Embryonic facial prominence (tissue), 1 donor: ENCODE measurements around the gene KSR2.

Experiments
- DNase-seq: peaks from one replicate; pipeline ENCODE4 v3.0.0-alpha.2; 2016; ENCODE audit errors: extremely low spot score

KSR2 gene

GRCh38 chr12:117580718-117581062 is 388.1 kb downstream of the KSR2 start:
- no peak for DNase-seq

DNA sequence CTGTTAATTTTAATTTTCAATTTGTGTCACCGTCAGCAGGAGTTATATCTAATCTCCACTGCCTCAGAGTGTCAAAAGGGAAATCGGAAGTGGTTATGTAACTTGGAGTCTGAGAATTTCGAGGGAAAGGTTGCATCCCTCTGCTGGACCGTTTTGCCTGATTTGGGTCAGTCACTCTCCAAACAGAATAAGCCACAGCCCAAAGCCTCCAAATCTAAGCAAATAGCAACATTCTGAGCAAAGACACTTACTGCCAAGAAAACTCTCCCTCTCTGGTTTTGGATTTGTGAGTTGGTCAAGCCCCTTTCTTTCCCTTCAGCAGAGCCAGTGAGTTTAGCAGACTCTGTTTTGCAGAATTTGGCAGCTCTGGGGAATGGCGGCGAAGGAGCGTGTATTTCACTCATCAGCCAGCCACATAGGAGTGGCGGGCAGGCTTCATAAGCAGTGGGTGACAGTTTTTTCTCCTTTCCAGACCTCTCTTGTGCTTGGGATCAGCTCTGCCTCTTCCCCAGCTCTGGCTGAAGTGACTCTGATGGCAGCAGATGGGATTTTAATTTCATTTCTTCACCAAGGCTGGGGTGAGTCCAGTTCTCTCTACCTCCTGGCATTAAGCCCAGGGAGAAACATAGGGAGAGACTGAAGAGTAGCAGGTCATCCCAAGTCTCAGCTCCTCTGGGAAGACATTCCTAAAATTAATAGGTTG is 388.6 kb downstream of the KSR2 start:
- DNase-seq = no peak

GRCh38 chr12:117577122-117577657 is 391.6 kb downstream of the KSR2 start:
- DNase-seq = no peak

DNA sequence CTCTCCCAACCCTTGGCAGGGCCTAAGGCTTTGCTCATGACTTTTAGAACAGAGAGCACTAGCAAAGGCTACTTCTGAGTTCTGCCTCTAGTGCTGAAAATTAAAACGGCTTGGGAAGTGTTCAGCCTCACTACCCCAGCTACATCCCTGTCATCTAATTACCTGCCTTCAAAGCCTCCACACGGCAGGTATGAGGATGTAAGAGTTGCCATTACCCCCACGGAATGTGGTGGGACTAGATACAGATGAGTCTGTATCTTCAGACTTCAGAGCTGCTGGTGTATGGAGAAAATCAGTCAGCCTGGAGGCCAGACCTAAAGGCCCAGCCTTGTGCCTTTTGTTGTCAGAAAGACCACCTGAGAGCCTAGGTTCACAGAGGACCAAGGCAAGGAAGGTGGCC is 392.7 kb downstream of the KSR2 start:
- no peak for DNase-seq

DNA sequence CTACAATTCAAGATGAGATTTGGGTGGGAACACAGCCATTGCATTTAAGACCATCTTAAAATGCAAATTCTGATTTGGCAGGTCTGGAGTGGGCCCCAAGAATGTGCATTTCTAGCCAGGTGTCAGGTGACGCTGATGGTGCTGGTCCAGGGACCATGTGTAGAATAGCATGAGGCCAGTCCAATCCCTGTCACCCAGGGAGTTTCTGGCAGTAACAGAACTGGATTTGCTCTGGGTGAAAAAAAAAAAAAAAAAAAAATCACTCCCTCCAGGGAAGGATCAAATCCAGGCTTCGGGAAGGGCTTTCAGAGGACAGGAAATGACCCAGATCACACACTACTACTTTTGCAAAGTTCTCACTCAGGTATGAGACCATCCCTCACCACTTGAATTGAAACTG is 394.1 kb downstream of the KSR2 start:
- no peak for DNase-seq

DNA sequence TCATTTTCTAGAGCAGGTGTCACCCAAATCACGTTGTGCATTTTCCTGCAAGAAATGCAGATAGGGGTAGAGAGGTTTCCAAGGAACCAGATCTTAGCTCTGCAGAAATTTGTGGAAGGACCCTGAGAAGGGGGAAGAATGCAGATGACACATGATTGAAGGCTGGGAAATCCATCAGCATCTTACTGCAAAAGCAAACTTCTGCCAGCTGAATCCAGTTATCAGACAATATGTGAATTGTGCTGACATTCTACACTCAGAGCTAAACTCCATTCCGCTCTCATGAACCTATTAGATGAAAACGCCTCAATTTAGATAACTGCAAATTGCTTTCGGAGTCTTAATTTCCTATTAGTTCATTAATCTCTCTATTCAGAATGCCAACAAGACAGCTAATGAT is 396.0 kb downstream of the KSR2 start:
- no peak for DNase-seq

DNA sequence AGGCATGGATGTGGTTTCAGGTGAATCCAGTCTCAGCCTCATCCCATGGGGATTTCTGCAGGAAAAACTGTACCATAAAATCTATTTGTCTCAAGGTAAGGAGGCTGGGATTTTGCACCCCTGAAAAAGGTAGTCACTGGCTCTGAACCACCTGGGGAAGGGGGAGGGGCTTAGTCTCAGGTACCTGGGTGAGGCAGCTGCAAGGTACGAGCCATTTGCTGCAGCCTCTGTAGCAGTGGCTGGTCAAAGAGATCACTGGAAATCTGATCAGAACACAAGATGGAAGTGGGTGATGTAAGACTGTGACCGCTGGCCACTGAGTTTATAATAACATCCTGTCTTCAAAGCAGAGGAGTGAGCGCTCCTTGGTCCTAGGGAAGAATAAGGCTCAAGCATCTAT is 397.5 kb downstream of the KSR2 start:
- DNase-seq = no peak

- DNase-seq = no peak
Measured at GRCh38 chr12:117570608-117571007, 398.2 kb downstream of the KSR2 start.

- DNase-seq = no peak
Measured at GRCh38 chr12:117567644-117568216, 401.1 kb downstream of the KSR2 start.

DNA sequence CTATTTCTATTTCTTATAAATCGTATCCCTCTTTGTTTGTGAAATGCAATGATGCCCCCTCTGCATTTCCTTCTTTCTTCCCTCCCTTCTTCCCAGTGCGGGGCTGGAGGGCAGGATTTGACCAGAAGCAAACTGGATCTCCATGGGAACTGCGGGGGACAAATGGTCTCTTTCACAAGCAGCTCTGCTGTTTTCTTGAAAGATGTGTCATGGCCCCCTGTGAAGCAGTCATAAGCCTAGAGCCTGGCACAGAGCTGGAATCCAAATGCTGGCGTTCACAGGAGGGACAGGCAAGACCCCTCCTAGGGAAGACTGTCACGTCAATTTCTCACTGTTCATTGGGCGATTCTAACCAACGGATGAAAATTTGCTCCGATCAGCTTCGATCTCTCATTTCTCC is 403.9 kb downstream of the KSR2 start:
- no peak for DNase-seq

DNA sequence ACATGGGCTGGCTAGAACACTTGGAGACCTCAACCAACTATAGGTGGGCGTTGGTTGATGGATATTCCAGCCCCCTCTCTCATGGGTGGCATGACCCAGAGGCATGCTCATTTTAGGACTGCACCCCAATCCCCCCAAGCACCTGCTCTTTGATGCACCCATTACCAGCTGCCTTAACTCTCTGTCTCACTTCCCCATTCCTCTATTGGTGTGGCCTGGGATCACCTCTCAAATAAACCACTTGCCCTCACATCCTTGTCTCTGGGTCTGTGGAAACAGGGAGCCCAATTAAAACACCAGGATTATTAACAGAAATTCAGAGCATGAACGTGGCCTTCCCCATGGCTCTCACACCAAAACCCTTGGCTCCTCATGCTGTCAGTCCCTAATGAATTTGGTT is 405.1 kb downstream of the KSR2 start:
- DNase-seq = no peak

DNA sequence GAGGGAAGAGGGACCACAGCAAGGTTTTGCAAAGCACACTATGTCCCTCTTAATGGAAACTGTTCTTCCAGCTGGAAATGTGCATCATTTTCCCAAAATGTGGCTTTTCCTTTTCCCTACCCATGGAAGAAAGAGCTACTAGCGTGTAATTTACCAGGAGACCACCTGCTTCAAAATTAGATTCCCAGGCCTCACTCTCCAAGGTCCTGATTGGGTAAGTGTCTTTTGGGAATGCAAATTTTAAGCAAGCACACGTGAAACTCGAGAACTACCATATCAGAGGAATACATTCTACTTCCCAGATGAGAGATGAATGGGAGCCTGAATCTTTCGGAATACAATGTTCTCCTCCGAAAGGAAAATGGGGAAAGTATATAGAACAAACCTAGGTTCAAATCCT is 405.8 kb downstream of the KSR2 start:
- DNase-seq = no peak

- DNase-seq = no peak
Measured at GRCh38 chr12:117561990-117562389, 406.8 kb downstream of the KSR2 start.

GRCh38 chr12:117559978-117560377 is 408.8 kb downstream of the KSR2 start:
- DNase-seq = no peak

DNA sequence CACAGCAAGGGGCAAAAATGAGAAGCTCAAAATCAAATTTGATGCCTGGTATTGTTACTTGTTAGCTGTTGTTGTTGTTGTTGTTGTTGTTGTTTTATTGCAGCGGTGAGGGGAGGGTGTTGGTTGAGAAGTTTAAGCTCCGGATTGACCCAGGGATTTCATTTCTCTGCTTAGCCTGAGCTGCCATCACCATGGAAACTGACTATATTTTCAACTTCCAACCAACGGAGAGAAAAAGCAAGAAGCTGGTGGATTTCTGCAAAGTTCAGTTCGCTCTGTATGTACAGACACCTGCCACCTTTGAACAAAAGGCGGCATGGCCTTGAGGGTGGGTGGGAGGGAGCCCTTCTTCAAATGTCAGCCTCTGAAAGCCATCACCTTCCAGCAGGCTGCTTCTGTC is 412.9 kb downstream of the KSR2 start:
- DNase-seq = no peak

DNA sequence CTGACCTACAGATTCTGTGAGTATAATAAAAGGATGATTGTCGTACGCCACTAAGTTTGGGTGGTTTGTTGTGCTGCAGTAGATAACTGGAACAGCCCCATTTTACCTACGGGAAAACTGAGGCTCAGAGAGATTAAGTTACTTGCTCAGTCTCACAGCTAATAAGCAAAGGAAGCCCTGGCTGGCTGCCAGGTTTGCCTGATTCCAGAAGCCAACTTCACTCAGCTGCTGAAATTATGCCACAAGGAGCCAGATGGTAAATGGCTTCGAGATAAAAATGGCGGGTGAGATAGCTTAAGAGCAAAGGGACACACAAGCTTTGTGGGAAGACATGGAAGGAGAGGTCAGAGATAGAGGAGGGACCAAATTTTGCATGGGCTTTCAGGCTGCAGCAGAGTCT is 415.8 kb downstream of the KSR2 start:
- no peak for DNase-seq

GRCh38 chr12:117551665-117552064 is 417.1 kb downstream of the KSR2 start:
- no peak for DNase-seq

DNA sequence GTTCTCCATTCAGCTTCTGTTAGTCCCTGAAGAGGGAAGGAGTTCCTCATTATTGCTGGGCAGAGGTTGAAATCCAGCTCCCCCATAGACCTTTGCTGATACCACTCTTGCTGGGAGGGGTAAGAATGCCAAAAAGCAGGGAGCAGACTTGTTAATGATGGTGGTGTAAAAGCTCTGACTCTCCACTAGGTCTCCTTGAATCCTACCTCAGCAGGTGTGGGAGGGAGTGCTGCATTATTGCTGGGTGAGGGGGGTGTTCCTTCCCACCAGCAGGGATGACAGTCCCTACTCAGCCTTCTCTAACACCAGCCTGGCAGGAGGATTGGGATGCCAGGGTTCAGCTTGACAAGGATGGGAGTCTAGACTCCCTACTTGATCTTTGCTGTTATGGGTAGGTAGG is 421.6 kb downstream of the KSR2 start:
- DNase-seq = no peak

- DNase-seq = no peak
Measured at GRCh38 chr12:117545216-117545615, 423.6 kb downstream of the KSR2 start.

- no peak for DNase-seq
Measured at GRCh38 chr12:117540011-117540410, 428.8 kb downstream of the KSR2 start.

DNA sequence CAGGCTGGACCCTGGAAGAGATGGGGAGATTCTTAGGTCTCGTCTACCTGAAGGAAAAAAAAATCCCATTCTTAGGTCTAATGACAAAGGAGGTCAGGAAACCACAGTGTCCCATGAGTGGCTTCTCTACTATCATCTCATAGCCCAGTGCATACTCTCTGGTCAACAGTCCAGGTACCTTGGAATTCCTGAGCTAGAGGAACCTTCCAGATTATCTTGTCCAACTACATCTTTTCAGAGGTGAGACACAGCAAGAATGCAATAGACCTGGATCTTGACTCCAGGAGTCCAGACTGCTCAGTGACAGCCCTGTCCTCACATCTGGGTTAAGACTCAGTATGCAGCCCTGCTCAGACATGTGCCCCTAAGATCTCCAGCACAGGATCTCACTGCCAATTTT is 429.9 kb downstream of the KSR2 start:
- DNase-seq = no peak

DNA sequence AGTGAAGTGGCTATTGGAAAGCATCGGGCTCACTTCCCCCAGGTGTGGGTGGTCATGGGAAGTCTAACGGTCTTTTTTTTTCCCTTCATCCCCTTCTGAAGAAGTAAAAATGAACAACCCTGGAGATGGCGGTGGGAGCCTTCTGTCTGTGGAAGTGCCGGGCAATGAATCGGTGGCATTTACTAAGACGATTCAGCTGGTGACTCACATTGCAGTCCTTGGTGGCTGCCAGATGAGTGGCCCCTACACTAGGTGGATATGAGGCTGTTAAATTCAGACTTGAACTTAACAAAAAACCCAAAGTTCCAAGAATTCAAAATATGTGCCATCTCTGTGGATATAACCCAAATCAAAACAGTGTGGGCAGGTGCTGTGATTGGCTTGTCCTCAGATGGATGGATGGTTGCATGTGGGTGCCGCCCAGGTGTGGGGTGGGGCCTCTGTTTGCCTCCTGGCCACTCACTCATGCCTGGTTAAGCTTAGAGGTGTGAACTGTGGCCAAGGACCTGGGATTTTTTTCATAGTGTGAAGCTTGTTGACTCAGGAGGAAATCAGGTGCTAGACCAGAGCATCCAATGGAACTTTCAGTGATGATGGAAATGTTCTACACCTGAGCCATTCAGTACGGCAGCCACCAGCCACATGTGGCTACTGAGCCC is 430.6 kb downstream of the KSR2 start:
- DNase-seq = no peak

DNA sequence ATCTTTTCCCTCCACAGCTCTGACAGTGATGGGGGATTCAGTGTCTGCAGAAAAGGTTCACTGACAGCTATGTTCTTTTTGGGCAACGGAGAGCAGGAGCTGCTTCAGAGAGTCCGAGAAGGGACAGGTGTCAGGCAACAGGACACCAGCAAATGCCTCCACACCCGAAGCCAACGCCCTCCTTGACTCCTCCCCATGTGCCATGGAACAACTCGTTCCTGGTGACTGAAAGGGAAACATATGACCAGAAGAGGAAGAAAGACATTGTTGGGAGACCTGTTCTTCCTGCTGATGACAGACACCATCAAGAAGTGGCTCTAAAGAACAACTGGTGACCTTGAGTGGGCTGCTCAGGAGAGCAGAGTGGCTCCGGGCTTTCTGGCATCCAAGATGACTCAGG is 435.1 kb downstream of the KSR2 start:
- no peak for DNase-seq
